K562 (cell line): Measurements from ENCODE around the gene NISCH. TPM values are rescaled to one million over a fixed set of nuclear protein-coding genes. Genes with fewer than 3 reads are reported as not detected.

Experiments
- ARID3A ChIP-seq: IDR thresholded peaks from 2 replicates; pipeline ENCODE4 v1.6.1; 2012; ENCODE audit warnings: low read depth, low read length, improper control_type of control experiment, borderline replicate concordance
- CREB1 ChIP-seq, 2 experiments: sonication (generic) in 1 of 2; formaldehyde crosslinking in 1 of 2; IDR thresholded peaks; 2 replicates each; pipeline versions ENCODE4 v1.6.1 to v1.8.0; 2012 to 2022; ENCODE audit warnings: inconsistent platforms in 1 of 2, mild to moderate bottlenecking in 1 of 2, missing genetic modification reagents in 1 of 2, moderate library complexity in 1 of 2
- GATAD2B ChIP-seq: fragments of 450-650 bp; IDR thresholded peaks from 2 replicates; pipeline ENCODE4 v1.6.1; 2017; ENCODE audit warnings: mild to moderate bottlenecking, borderline replicate concordance
- HINFP ChIP-seq: fragments of 450-650 bp; conservative IDR thresholded peaks from 2 replicates; pipeline ENCODE4 v1.6.1; 2016; ENCODE audit warnings: missing genetic modification characterization, low read depth, mild to moderate bottlenecking, control low read depth, missing compliant biosample characterization
- KAT7 ChIP-seq: sonication (generic); formaldehyde crosslinking; IDR thresholded peaks from 2 replicates; pipeline ENCODE4 v1.8.0; 2022; ENCODE audit warnings: missing genetic modification reagents, mild to moderate bottlenecking, borderline replicate concordance
- MAFK ChIP-seq: IDR thresholded peaks from 2 replicates; pipeline ENCODE4 v1.6.1; 2011; ENCODE audit warnings: low read length, improper control_type of control experiment
- MAX ChIP-seq: sonication (generic); formaldehyde crosslinking; IDR thresholded peaks from 2 replicates; pipeline ENCODE4 v1.9.0; 2022; ENCODE audit warnings: mild to moderate bottlenecking, missing genetic modification reagents
- MCM5 ChIP-seq: fragments of 450-650 bp; IDR thresholded peaks from 2 replicates; pipeline ENCODE4 v1.6.1; 2016; ENCODE audit warnings: low read depth
- SMAD3 ChIP-seq: fragments of 450-650 bp; formaldehyde crosslinking; conservative IDR thresholded peaks from 2 replicates; pipeline ENCODE4 v1.4.0; 2020; ENCODE audit warnings: mild to moderate bottlenecking
- SRSF1 ChIP-seq: fragments of 200-400 bp; formaldehyde crosslinking; IDR thresholded peaks from 2 replicates; pipeline ENCODE4 v1.6.1; 2017; ENCODE audit warnings: mild to moderate bottlenecking, low read depth, low read length, moderate library complexity
- TAF15 ChIP-seq: fragments of 200-400 bp; formaldehyde crosslinking; IDR thresholded peaks from 2 replicates; pipeline ENCODE4 v1.6.1; 2017; ENCODE audit warnings: mild to moderate bottlenecking, low read depth, low read length, moderate library complexity
- TCFL5 ChIP-seq: fragments of 250-450 bp; sonication (Bioruptor Pico); conservative IDR thresholded peaks from 2 replicates; pipeline ENCODE4 v1.6.1; 2021; ENCODE audit warnings: mild to moderate bottlenecking, moderate library complexity, matching md5 sums
- TFAM ChIP-seq: fragments of 250-450 bp; sonication (Bioruptor Pico); conservative IDR thresholded peaks from 2 replicates; pipeline ENCODE4 v1.5.0; 2021; ENCODE audit warnings: mild to moderate bottlenecking, moderate library complexity
- TOE1 ChIP-seq, 2 experiments: fragments of 450-650 bp in 1 of 2; sonication (generic) in 1 of 2; formaldehyde crosslinking in 1 of 2; IDR thresholded peaks; 2 replicates each; pipeline versions ENCODE4 v1.7.1 to v1.8.0; 2016 to 2022; ENCODE audit warnings: borderline replicate concordance in 2 of 2, mild to moderate bottlenecking in 2 of 2, antibody characterized with exemption in 1 of 2, inconsistent platforms in 1 of 2, low read depth in 1 of 2, missing genetic modification reagents in 1 of 2, moderate library complexity in 1 of 2
- TSC22D4 ChIP-seq: fragments of 450-650 bp; IDR thresholded peaks from 2 replicates; pipeline ENCODE4 v1.6.1; 2016; ENCODE audit warnings: missing genetic modification characterization, missing biosample characterization, control low read depth
- ZFPM2 ChIP-seq: fragments of 250-450 bp; sonication (Bioruptor Pico); IDR thresholded peaks from 2 replicates; pipeline ENCODE4 v1.5.1; 2022; ENCODE audit warnings: mild to moderate bottlenecking
- ZNF431 ChIP-seq: sonication (generic); formaldehyde crosslinking; IDR thresholded peaks from 2 replicates; pipeline ENCODE4 v1.8.0; 2022; ENCODE audit warnings: mild to moderate bottlenecking, missing genetic modification reagents
- polyA plus RNA-seq, 8 experiments: library from polyadenylated mRNA; depleted of rRNA in 4 of 8; stranded (reverse) in 5 of 8; unstranded in 3 of 8; fragments of >200 nt; fragmentation: Nextera tagmentation in 2 of 8; fragmentation: Illumina TruSeq in 1 of 8; extraction: Ambion mirVana in 2 of 8; extraction: Trizol in 1 of 8; gene quantifications; 2 replicates each; pipeline versions ENCODE4 v1.2.1 to v1.2.3, GENCODE V29; 2011 to 2014; ENCODE audit warnings: inconsistent platforms in 1 of 8, missing spikeins in 1 of 8
- total RNA-seq, 7 experiments: library from RNA; depleted of rRNA in 6 of 7; stranded (reverse); fragments of >200 nt in 6 of 7; fragmentation: Illumina TruSeq in 2 of 7; extraction: Trizol in 2 of 7; gene quantifications; 2 replicates each; pipeline versions ENCODE4 v1.2.1 to v1.2.3, GENCODE V29; 2011 to 2021; ENCODE audit warnings: low replicate concordance in 1 of 7
- TF ChIP-seq, protein P1 (sequence below), 2 experiments: fragments of 250-450 bp in 1 of 2; fragments of 450-650 bp in 1 of 2; sonication (Bioruptor Pico) in 1 of 2; IDR thresholded peaks; 2 replicates each; pipeline versions ENCODE4 v1.6.1 to v1.8.0; 2016 to 2021; ENCODE audit warnings: mild to moderate bottlenecking in 2 of 2, moderate library complexity in 2 of 2, missing compliant biosample characterization in 1 of 2, missing genetic modification characterization in 1 of 2

NISCH gene
- total and polyA plus RNA-seq, 9 of the 15 experiments (the other 6 are each of a cell fraction or from before 2014, with no cell fraction given) = 0.44 to 43.5 (median 23.4) TPM

DNA sequence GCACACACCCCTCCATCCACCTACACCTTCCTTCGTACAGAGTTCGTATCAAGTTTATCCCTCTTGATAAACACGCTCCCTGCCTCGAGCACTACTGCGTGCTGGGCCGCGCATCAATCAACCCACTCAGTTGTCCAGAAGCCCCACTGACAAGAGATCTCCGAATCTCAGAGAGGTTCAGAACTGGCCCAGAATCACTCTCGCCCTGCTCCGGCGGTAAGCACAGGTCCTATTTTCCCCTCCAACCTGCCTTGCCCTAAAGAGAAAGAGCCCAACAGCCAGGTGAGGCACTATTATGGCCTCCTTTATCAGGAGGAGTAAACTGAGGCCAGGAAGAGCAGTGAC lies 494 bp upstream of the NISCH start (continued):
- TF ChIP-seq ZNF431 (CRISPR knock-in tag) (no peak), MAFK (no peak), TOE1 (IDR thresholded peaks at IDR 0.05; ENCODE audit: borderline replicate concordance) (no peak), TOE1 (CRISPR knock-in tag; IDR thresholded peaks at IDR 0.05; ENCODE audit: borderline replicate concordance, low read depth) (no peak), SRSF1 (no peak), MCM5 (no peak), MAX (CRISPR knock-in tag) (no peak; the same call in 1 of the 2 replicates), SMAD3 (no peak), TCFL5 (CRISPR knock-in tag) (no peak), CREB1 (IDR thresholded peaks at IDR 0.05) (no peak), CREB1 (CRISPR knock-in tag; IDR thresholded peaks at IDR 0.05) (no peak), ARID3A (no peak), ZFPM2 (CRISPR knock-in tag) (no peak), HINFP (tag) (no peak), GATAD2B (no peak), TAF15 (no peak), TSC22D4 (tag) (no peak), TFAM (no peak), KAT7 (CRISPR knock-in tag) (no peak)
- TF ChIP-seq, protein P1, sequence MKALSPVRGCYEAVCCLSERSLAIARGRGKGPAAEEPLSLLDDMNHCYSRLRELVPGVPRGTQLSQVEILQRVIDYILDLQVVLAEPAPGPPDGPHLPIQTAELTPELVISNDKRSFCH (CRISPR knock-in tag; IDR thresholded peaks at IDR 0.05) = no peak
- TF ChIP-seq, protein P1 (tag; IDR thresholded peaks at IDR 0.05) = peak; percentile 74; the same call in 1 of the 2 replicates
